Natural killer cell (primary cell): ENCODE data around the gene NOS1. TPM values are rescaled to one million over a fixed set of nuclear protein-coding genes. Genes with fewer than 3 reads are reported as not detected.

Source experiments
- ATAC-seq, 3 donors: fragments of 150-1000 bp in 2 of 3; fragments of 200-7000 bp in 1 of 3; cut with Tn5 transposase; 1 replicate in 1 of 3; 2 replicates in 2 of 3; pipeline ENCODE4 v1.10.0; 2021; ENCODE audit warnings: mild to moderate bottlenecking in 2 of 3, moderate library complexity in 2 of 3
- DNase-seq, 2 donors: peaks; one replicate each; pipeline versions ENCODE4 v3.0.0 to v3.0.0-alpha.2; 2013 to 2021; ENCODE audit warnings: mixed read lengths in 1 of 2
- H3K27ac ChIP-seq: one replicate; pipeline ENCODE4 v1.5.1; 2013; ENCODE audit warnings: mild to moderate bottlenecking, low read length
- H3K27me3 ChIP-seq: one replicate; pipeline ENCODE4 v1.6.1; 2013; ENCODE audit warnings: low read length; ENCODE audit not compliant: control insufficient read depth, insufficient read depth
- H3K36me3 ChIP-seq: one replicate; pipeline ENCODE4 v1.6.1; 2013; ENCODE audit warnings: low read length; ENCODE audit not compliant: control insufficient read depth, insufficient read depth
- H3K4me1 ChIP-seq: one replicate; pipeline ENCODE4 v1.6.1; 2013; ENCODE audit warnings: low read length; ENCODE audit not compliant: control insufficient read depth, insufficient read depth
- H3K4me3 ChIP-seq: one replicate; pipeline ENCODE4 v1.5.1; 2013; ENCODE audit warnings: low read length
- H3K9me3 ChIP-seq: one replicate; pipeline ENCODE4 v1.6.1; 2013; ENCODE audit warnings: low read length; ENCODE audit not compliant: control insufficient read depth, insufficient read depth
- H3K27ac Mint-ChIP-seq, 2 donors: one replicate each; pipeline ENCODE4 v1.8.0; 2022; ENCODE audit warnings: mild to moderate bottlenecking in 2 of 2, mixed read lengths in 2 of 2, moderate library complexity in 1 of 2
- H3K27me3 Mint-ChIP-seq, 2 donors: one replicate each; pipeline ENCODE4 v1.8.0; 2022; ENCODE audit warnings: low read depth in 2 of 2, mixed read lengths in 2 of 2
- H3K36me3 Mint-ChIP-seq: one replicate; pipeline ENCODE4 v1.8.0; 2022; ENCODE audit warnings: mixed read lengths
- H3K4me1 Mint-ChIP-seq, 2 donors: one replicate each; pipeline ENCODE4 v1.8.0; 2022; ENCODE audit warnings: mixed read lengths in 2 of 2
- H3K4me3 Mint-ChIP-seq: one replicate; pipeline ENCODE4 v1.8.0; 2022; ENCODE audit warnings: mild to moderate bottlenecking, moderate library complexity, mixed read lengths
- H3K9me3 Mint-ChIP-seq, 2 donors: one replicate each; pipeline ENCODE4 v1.8.0; 2022; ENCODE audit warnings: mixed read lengths in 2 of 2
- WGBS: methylation state at CpG from one replicate; pipeline ENCODE4 v1.1.7; 2013; ENCODE audit warnings: missing lambda C conversion rate; ENCODE audit not compliant: insufficient coverage; 5-methylcytosine and 5-hydroxymethylcytosine counted together
- intact Hi-C: fragments of 100-400 bp; cut with micrococcal nuclease; formaldehyde crosslinking; loops from one replicate; pipeline ENCODE4 v1.14.2; 2022
- total RNA-seq, 4 donors: library from RNA; stranded (reverse); fragments of 120-200 nt in 1 of 4; gene quantifications; one replicate each; pipeline versions ENCODE4 v1.2.3 to v1.2.4, GENCODE V29; 2013 to 2022
- TF ChIP-seq, protein P1 (sequence below): fragments of 200-600 bp; IDR thresholded peaks from one replicate; pipeline ENCODE4 v1.8.0; 2022; ENCODE audit warnings: antibody characterized with exemption

NOS1 gene
- total RNA-seq, 3 donors from 2014 or later (not counting 1 experiment from before 2014, with no cell fraction given), result not detected

DNA sequence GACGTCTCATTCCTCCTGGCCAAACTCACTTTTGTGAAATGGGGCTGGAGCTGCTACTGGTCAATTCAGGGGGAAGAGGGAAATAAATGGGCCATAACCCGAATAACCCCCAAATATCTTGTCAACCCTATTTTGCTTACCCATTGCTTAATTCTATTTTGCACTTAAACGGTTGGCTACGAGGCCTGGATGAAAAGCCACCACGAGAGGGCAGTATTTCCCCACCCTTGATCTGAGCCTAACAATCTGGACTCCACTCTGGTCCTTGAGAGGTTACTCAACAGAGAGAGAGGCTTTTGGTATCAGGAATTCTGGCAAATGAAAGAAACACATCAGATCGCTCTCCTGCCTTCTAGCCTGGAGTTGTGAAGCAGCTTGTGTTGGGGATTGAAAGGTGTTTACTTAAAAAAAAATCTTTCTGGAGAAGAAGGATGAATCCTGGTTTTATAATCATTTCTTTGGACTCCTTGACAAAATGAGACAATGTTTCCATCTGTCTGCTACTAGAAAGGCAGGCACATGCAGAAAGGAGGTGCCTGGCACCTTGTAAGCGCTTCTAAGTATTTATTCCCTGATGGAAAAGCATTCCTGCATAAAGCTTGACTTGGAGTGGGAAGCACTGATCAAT, 148.7 kb downstream of the NOS1 start:
- Histone ChIP-seq H3K4me1 (no peaks in the 10 kb centered on the region), H3K27me3 (no peaks in the 10 kb centered on the region), H3K36me3 (no peaks in the 10 kb centered on the region), H3K9me3 (no peaks in the 10 kb centered on the region), H3K4me3 (no peak overlapping the region), H3K27ac (no peak overlapping the region)
- DNase-seq (peak; percentile 26 to 80), ATAC-seq (peak; percentile 49 to 72 (median 60))
- no peaks in the 10 kb centered on the region for H3K9me3 Mint-ChIP-seq
- H3K36me3 Mint-ChIP-seq, result no peaks in the 10 kb centered on the region
- no peaks in the 10 kb centered on the region for H3K4me1 Mint-ChIP-seq
- TF ChIP-seq, protein P1, sequence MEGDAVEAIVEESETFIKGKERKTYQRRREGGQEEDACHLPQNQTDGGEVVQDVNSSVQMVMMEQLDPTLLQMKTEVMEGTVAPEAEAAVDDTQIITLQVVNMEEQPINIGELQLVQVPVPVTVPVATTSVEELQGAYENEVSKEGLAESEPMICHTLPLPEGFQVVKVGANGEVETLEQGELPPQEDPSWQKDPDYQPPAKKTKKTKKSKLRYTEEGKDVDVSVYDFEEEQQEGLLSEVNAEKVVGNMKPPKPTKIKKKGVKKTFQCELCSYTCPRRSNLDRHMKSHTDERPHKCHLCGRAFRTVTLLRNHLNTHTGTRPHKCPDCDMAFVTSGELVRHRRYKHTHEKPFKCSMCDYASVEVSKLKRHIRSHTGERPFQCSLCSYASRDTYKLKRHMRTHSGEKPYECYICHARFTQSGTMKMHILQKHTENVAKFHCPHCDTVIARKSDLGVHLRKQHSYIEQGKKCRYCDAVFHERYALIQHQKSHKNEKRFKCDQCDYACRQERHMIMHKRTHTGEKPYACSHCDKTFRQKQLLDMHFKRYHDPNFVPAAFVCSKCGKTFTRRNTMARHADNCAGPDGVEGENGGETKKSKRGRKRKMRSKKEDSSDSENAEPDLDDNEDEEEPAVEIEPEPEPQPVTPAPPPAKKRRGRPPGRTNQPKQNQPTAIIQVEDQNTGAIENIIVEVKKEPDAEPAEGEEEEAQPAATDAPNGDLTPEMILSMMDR, result peak; percentile 87
- intact Hi-C loops, result loop anchor here (5.0 kb wide), 1 partner anchor 625 kb away; no protein-coding TSS in a partner anchor
- H3K27ac Mint-ChIP-seq, result no peak overlapping the region
- no peak overlapping the region for H3K4me3 Mint-ChIP-seq
- WGBS, result 19% methylated on average over 6 of the region's 7 CpGs
- H3K27me3 Mint-ChIP-seq, result peaks cover 14 to 18% of the 10 kb centered on the region in 2 donors

GRCh38 chr12:117210266-117210918, 151.0 kb downstream of the NOS1 start:
- no peaks in the 10 kb centered on the region for H3K4me1 Mint-ChIP-seq
- no peak overlapping the region for H3K27ac ChIP-seq
- no peak overlapping the region for H3K4me3 ChIP-seq
- H3K36me3 Mint-ChIP-seq, result no peaks in the 10 kb centered on the region
- intact Hi-C loops, result loop anchor here (5.0 kb wide), 1 partner anchor 627 kb away; no protein-coding TSS in a partner anchor
- no peak for DNase-seq
- ATAC-seq, result no peak
- 90% methylated on average over 6 of the region's 6 CpGs for WGBS
- H3K4me1 ChIP-seq, result no peaks in the 10 kb centered on the region
- no peaks in the 10 kb centered on the region for H3K36me3 ChIP-seq
- no peaks in the 10 kb centered on the region for H3K27me3 ChIP-seq
- peaks cover 14 to 18% of the 10 kb centered on the region in 2 donors for H3K27me3 Mint-ChIP-seq
- no peaks in the 10 kb centered on the region for H3K9me3 Mint-ChIP-seq
- H3K27ac Mint-ChIP-seq, result no peak overlapping the region
- TF ChIP-seq, protein P1, result no peak
- H3K9me3 ChIP-seq, result no peaks in the 10 kb centered on the region
- H3K4me3 Mint-ChIP-seq, result no peak overlapping the region

DNA sequence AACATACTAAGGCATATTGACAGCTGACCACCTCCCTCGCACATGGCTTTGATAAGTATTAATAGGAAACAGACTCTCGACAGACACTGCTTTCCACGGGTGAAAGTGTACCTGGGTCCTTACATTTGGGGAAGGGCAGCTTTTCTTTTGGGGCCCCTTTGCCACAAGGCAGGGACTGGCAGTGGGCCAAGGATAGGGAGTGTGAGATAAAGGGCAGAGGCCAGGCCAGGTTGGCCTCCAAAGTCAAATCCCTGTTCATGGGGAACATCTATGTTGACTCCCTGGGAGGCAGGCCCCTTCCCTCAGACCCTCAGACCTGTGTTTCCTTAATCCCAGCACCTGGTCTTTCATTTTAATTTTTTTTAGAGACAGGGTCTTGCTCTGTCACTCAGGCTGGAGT, 151.8 kb downstream of the NOS1 start:
- intact Hi-C loops, result loop anchor here (5.0 kb wide), 1 partner anchor 628 kb away; no protein-coding TSS in a partner anchor
- ATAC-seq, result no peak
- no peaks in the 10 kb centered on the region for H3K9me3 Mint-ChIP-seq

More for the DNA sequence above, 151.8 kb downstream of the NOS1 start:
- TF ChIP-seq, protein P1, result no peak
- H3K9me3 ChIP-seq, result no peaks in the 10 kb centered on the region
- no peak overlapping the region for H3K27ac ChIP-seq
- no peaks in the 10 kb centered on the region for H3K4me1 ChIP-seq
- 81% methylated on average over 3 of the region's 3 CpGs for WGBS
- Mint-ChIP-seq H3K27ac (no peak overlapping the region), H3K36me3 (no peaks in the 10 kb centered on the region), H3K4me3 (no peak overlapping the region), H3K27me3 (peaks cover 14 to 16% of the 10 kb centered on the region in 2 donors), H3K4me1 (no peaks in the 10 kb centered on the region)
- no peak for DNase-seq
- no peaks in the 10 kb centered on the region for H3K36me3 ChIP-seq
- H3K4me3 ChIP-seq, result no peak overlapping the region
- no peaks in the 10 kb centered on the region for H3K27me3 ChIP-seq
